B cell (primary cell): Measurements from ENCODE around the gene SLC19A1. TPM values are rescaled to one million over a fixed set of nuclear protein-coding genes. Genes with fewer than 3 reads are reported as not detected.

Source experiments
- ATAC-seq: fragments of 200-7000 bp; cut with Tn5 transposase; one replicate; pipeline ENCODE4 v1.10.0; 2021; ENCODE audit warnings: low read depth, mild to moderate bottlenecking, moderate number of reproducible peaks, moderate library complexity
- CTCF ChIA-PET: fragments of 350-600 bp; sonication (Branson Sonifier 250); formaldehyde crosslinking; loops from one replicate; lab custom pipeline; 2021; ENCODE audit warnings: antibody characterized with exemption, inconsistent platforms; lab: Charles Lee
- POLR2A ChIA-PET: fragments of 350-600 bp; sonication (Branson Sonifier 250); formaldehyde crosslinking; loops from one replicate; lab custom pipeline; 2021; ENCODE audit warnings: antibody characterized with exemption; lab: Charles Lee
- DNase-seq: peaks from one replicate; pipeline ENCODE4 v3.0.0; 2013
- H2AFZ ChIP-seq: 2 replicates; pipeline ENCODE4 v1.6.1; 2012; ENCODE audit warnings: mild to moderate bottlenecking, low read depth, low read length; ENCODE audit not compliant: insufficient read depth, poor library complexity, severe bottlenecking
- H3K27ac ChIP-seq, 2 donors: 1 replicate in 1 of 2; 2 replicates in 1 of 2; pipeline ENCODE4 v1.5.1; 2012 to 2013; ENCODE audit warnings: low read length in 2 of 2, mild to moderate bottlenecking in 2 of 2, moderate library complexity in 1 of 2
- H3K27me3 ChIP-seq, 4 experiments: fragments of 200-600 bp in 1 of 4; sonication (generic) in 1 of 4; replicated peaks in 1 of 4; 1 replicate in 2 of 4; 2 replicates in 2 of 4; pipeline versions ENCODE4 v1.6.1 to v1.7.0; 2013 to 2016; ENCODE audit warnings: low read length in 3 of 4, mild to moderate bottlenecking in 2 of 4, mixed read lengths in 1 of 4, moderate library complexity in 1 of 4; ENCODE audit not compliant: insufficient read depth in 4 of 4, control insufficient read depth in 3 of 4; ENCODE audit errors: control extremely low read depth in 1 of 4
- H3K36me3 ChIP-seq, 2 experiments: replicated peaks in 1 of 2; 1 replicate in 1 of 2; 2 replicates in 1 of 2; pipeline versions ENCODE4 v1.6.1 to v1.7.1; 2013; ENCODE audit warnings: low read length in 1 of 2; ENCODE audit not compliant: insufficient read depth in 2 of 2, control insufficient read depth in 1 of 2; ENCODE audit errors: control extremely low read depth in 1 of 2, extremely low read depth in 1 of 2
- H3K4me1 ChIP-seq, 2 donors: fragments of 200-600 bp in 1 of 2; sonication (generic) in 1 of 2; 1 replicate in 1 of 2; 2 replicates in 1 of 2; pipeline versions ENCODE4 v1.5.1 to v1.6.1; 2013 to 2017; ENCODE audit warnings: low read length in 2 of 2; ENCODE audit not compliant: control insufficient read depth in 2 of 2, insufficient read depth in 2 of 2
- H3K4me2 ChIP-seq: replicated peaks from 2 replicates; pipeline ENCODE3; 2012; ENCODE audit warnings: mild to moderate bottlenecking, low read depth, low read length; ENCODE audit not compliant: poor library complexity, severe bottlenecking
- H3K4me3 ChIP-seq, 5 experiments: fragments of 200-600 bp in 1 of 5; sonication (generic) in 1 of 5; 1 replicate in 3 of 5; 2 replicates in 2 of 5; pipeline versions ENCODE4 v1.5.1 to v1.7.0; 2011 to 2016; ENCODE audit warnings: low read length in 4 of 5, mild to moderate bottlenecking in 4 of 5, low read depth in 2 of 5, control low read depth in 1 of 5, moderate library complexity in 1 of 5; ENCODE audit not compliant: insufficient read depth in 1 of 5; ENCODE audit errors: control extremely low read depth in 1 of 5, extremely low read depth in 1 of 5
- H3K79me2 ChIP-seq: fragments of 200-600 bp; sonication (generic); one replicate; pipeline ENCODE4 v1.6.0; 2016; ENCODE audit warnings: low read length; ENCODE audit not compliant: control insufficient read depth, insufficient read depth
- H3K9ac ChIP-seq: fragments of 200-600 bp; sonication (generic); 2 replicates; pipeline ENCODE4 v1.6.1; 2017; ENCODE audit warnings: mild to moderate bottlenecking, low read length, moderate library complexity
- H3K9me3 ChIP-seq, 3 donors: one replicate each; pipeline versions ENCODE4 v1.6.1 to v1.7.1; 2013; ENCODE audit warnings: low read length in 2 of 3; ENCODE audit not compliant: control insufficient read depth in 2 of 3, insufficient read depth in 1 of 3; ENCODE audit errors: control extremely low read depth in 1 of 3
- H4K20me1 ChIP-seq: 2 replicates; pipeline ENCODE4 v1.6.0; 2012; ENCODE audit warnings: mild to moderate bottlenecking, low read length; ENCODE audit not compliant: insufficient read depth, control insufficient read depth, poor library complexity, severe bottlenecking
- H3K27ac Mint-ChIP-seq: one replicate; pipeline ENCODE4 v1.8.0; 2021; ENCODE audit warnings: mixed read lengths
- H3K27me3 Mint-ChIP-seq: one replicate; pipeline ENCODE4 v1.8.0; 2021; ENCODE audit warnings: mixed read lengths
- H3K4me1 Mint-ChIP-seq: one replicate; pipeline ENCODE4 v1.8.0; 2021; ENCODE audit warnings: mixed read lengths
- H3K4me3 Mint-ChIP-seq: one replicate; pipeline ENCODE4 v1.8.0; 2021; ENCODE audit warnings: mixed read lengths
- H3K9me3 Mint-ChIP-seq: one replicate; pipeline ENCODE4 v1.8.0; 2022; ENCODE audit warnings: mixed read lengths; ENCODE audit not compliant: insufficient read depth
- EZH2 ChIP-seq: IDR thresholded peaks from 2 replicates; pipeline ENCODE4 v1.6.1; 2012; ENCODE audit warnings: borderline replicate concordance, low read depth, mild to moderate bottlenecking, moderate library complexity, low read length; ENCODE audit not compliant: insufficient read depth, poor library complexity, severe bottlenecking
- WGBS: methylation state at CpG from one replicate; pipeline ENCODE4 v1.1.5; 2013; ENCODE audit warnings: missing lambda C conversion rate; ENCODE audit not compliant: insufficient coverage; 5-methylcytosine and 5-hydroxymethylcytosine counted together
- intact Hi-C: fragments of 100-400 bp; cut with micrococcal nuclease; formaldehyde crosslinking; loops from one replicate; pipeline ENCODE4 v1.10.0; 2022
- polyA plus RNA-seq: library from polyadenylated mRNA; depleted of rRNA; stranded (reverse); fragments of >200 nt; gene quantifications from 2 replicates; pipeline ENCODE4 v1.2.3, GENCODE V29; 2012
- total RNA-seq, 2 donors: library from RNA; stranded (reverse); fragments of 120-200 nt in 1 of 2; gene quantifications; 1 replicate in 1 of 2; 2 replicates in 1 of 2; pipeline versions ENCODE4 v1.2.3 to v1.2.4, GENCODE V29; 2013 to 2022
- TF ChIP-seq, protein P1 (sequence below): fragments of 200-600 bp; IDR thresholded peaks from one replicate; pipeline ENCODE4 v1.8.0; 2022; ENCODE audit warnings: antibody characterized with exemption, mild to moderate bottlenecking

The SLC19A1 gene
- total and polyA plus RNA-seq, 2 donors (not counting 1 experiment from before 2014, with no cell fraction given): 8.7 to 10.1 TPM

DNA sequence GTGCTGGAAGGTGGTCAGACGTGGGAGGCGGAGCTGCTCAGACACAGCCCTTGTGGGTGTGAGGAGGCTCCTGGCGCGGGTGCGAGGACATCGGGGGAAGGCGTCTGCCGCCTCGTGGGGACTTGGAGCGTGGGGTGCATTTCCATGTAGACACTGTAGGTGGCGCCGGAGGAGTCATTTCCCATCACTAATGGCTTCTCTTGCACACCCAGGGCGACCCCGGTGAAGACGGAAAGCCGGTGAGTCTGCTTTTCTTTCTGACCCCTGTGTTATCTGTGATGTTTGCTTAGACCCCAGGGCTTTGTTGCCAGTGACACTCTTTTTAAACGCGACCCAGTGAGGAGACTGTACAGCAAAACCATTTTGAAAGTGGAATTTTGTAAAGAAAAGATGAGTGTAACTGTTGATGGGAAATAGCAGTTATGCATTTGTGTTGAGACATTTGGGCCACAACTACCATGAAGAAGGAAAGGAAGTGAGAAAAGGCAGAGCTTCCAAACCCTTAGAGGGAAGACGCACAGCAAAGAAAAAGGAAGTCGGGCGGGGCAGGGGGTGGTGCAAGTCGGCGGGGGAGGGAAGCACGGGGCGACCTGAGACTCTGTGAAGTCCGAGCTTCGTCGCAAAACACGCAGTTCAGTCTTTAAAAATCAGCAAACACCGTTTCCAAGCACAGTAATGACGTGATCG lies 64.0 kb downstream of the SLC19A1 start:
- peak; percentile 83 for ATAC-seq
- peak overlapping the region; percentile 11 to 53 (median 45) for H3K4me3 ChIP-seq
- peak; percentile 85 for DNase-seq
- Mint-ChIP-seq H3K9me3 (no peaks in the 10 kb centered on the region), H3K27ac (peak overlapping the region; percentile 78), H3K4me3 (peak overlapping the region; percentile 78), H3K27me3 (no peaks in the 10 kb centered on the region), H3K4me1 (peaks cover 29% of the 10 kb centered on the region)
- no peaks in the 10 kb centered on the region for H3K9me3 ChIP-seq
- TF ChIP-seq EZH2: no peak
- TF ChIP-seq, protein P1, sequence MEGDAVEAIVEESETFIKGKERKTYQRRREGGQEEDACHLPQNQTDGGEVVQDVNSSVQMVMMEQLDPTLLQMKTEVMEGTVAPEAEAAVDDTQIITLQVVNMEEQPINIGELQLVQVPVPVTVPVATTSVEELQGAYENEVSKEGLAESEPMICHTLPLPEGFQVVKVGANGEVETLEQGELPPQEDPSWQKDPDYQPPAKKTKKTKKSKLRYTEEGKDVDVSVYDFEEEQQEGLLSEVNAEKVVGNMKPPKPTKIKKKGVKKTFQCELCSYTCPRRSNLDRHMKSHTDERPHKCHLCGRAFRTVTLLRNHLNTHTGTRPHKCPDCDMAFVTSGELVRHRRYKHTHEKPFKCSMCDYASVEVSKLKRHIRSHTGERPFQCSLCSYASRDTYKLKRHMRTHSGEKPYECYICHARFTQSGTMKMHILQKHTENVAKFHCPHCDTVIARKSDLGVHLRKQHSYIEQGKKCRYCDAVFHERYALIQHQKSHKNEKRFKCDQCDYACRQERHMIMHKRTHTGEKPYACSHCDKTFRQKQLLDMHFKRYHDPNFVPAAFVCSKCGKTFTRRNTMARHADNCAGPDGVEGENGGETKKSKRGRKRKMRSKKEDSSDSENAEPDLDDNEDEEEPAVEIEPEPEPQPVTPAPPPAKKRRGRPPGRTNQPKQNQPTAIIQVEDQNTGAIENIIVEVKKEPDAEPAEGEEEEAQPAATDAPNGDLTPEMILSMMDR: peak; percentile 91
- peak overlapping the region; percentile 54 to 76 for H3K27ac ChIP-seq
- peak overlapping the region; percentile 72 for H2AFZ ChIP-seq
- no peaks in the 10 kb centered on the region for H3K36me3 ChIP-seq
- WGBS: 6% methylated on average over 28 of the region's 32 CpGs
- intact Hi-C loops: loop anchor here (1.0 to 2.0 kb wide), 4 partner anchors 39 to 337 kb away; partner anchors contain the start of gene SLC19A1
- no peaks in the 10 kb centered on the region for H4K20me1 ChIP-seq
- ChIA-PET POLR2A (interaction anchor here (0.9 kb wide), 1 partner anchor 190 kb away, joined by 8 read pairs; no protein-coding TSS in a partner anchor), CTCF (interaction anchor here (0.9 to 2.5 kb wide), 4 partner anchors 114 to 342 kb away, joined by 3 to 31 read pairs (median 3); no protein-coding TSS in a partner anchor)
- H3K4me1 ChIP-seq: peaks cover 28 to 43% of the 10 kb centered on the region in 2 donors
- H3K9ac ChIP-seq: peak overlapping the region; percentile 54
- no peaks in the 10 kb centered on the region for H3K79me2 ChIP-seq
- no peaks in the 10 kb centered on the region for H3K27me3 ChIP-seq
- H3K4me2 ChIP-seq: peak overlapping the region; percentile 78
